Activated T-cell treated with anti-CD3 and anti-CD28 coated beads for 1 hour (primary cell): ENCODE measurements around the gene FLVCR2.
A peak's percentile ranks its signal among the peaks of the same experiment; 100 is the strongest.

Experiments used
- DNase-seq: peaks from one replicate; pipeline ENCODE4 v3.0.0-alpha.2; 2020; ENCODE audit warnings: low read depth

Gene FLVCR2

GRCh38 chr14:75558440-75558839 lies 20.0 kb upstream of the FLVCR2 start:
- no peak for DNase-seq

GRCh38 chr14:75559045-75559444 lies 19.4 kb upstream of the FLVCR2 start:
- DNase-seq: no peak

GRCh38 chr14:75559451-75560222 lies 18.8 kb upstream of the FLVCR2 start:
- no peak for DNase-seq

- peak; percentile 30 for DNase-seq
These were observed 17.4 kb upstream of the FLVCR2 start for GRCh38 chr14:75561013-75561432.

- no peak for DNase-seq
These were observed 16.3 kb upstream of the FLVCR2 start for GRCh38 chr14:75562089-75562488.

GRCh38 chr14:75562489-75562888 lies 15.9 kb upstream of the FLVCR2 start:
- no peak for DNase-seq

- no peak for DNase-seq
These were observed 14.5 kb upstream of the FLVCR2 start for GRCh38 chr14:75563931-75564330.

GRCh38 chr14:75565056-75565455 lies 13.4 kb upstream of the FLVCR2 start:
- DNase-seq: no peak

- peak; percentile 45 for DNase-seq
These were observed 12.1 kb upstream of the FLVCR2 start for GRCh38 chr14:75566321-75566720.

- DNase-seq: no peak
These were observed 11.7 kb upstream of the FLVCR2 start for GRCh38 chr14:75566752-75567151.

- DNase-seq: no peak
These were observed 10.3 kb upstream of the FLVCR2 start for GRCh38 chr14:75568140-75568539.

- DNase-seq: no peak
These were observed 9.6 kb upstream of the FLVCR2 start for GRCh38 chr14:75568791-75569190.

GRCh38 chr14:75570797-75571196 lies 7.6 kb upstream of the FLVCR2 start:
- DNase-seq: no peak

- no peak for DNase-seq
These were observed 6.3 kb upstream of the FLVCR2 start for GRCh38 chr14:75572104-75572503.

GRCh38 chr14:75577090-75577489 lies 1.3 kb upstream of the FLVCR2 start:
- no peak for DNase-seq

GRCh38 chr14:75577729-75578101 lies 705 bp upstream of the FLVCR2 start:
- peak; percentile 61 for DNase-seq

- no peak for DNase-seq
These were observed 442 bp downstream of the FLVCR2 start for GRCh38 chr14:75578786-75579337.

- DNase-seq: no peak
These were observed 981 bp downstream of the FLVCR2 start for GRCh38 chr14:75579338-75579864.

GRCh38 chr14:75579882-75580281 lies 1.5 kb downstream of the FLVCR2 start:
- no peak for DNase-seq

GRCh38 chr14:75587388-75587787 lies 9.0 kb downstream of the FLVCR2 start:
- DNase-seq: no peak

- no peak for DNase-seq
These were observed 11.5 kb downstream of the FLVCR2 start for GRCh38 chr14:75589931-75590330.

GRCh38 chr14:75591331-75591946 lies 13.0 kb downstream of the FLVCR2 start:
- no peak for DNase-seq

- DNase-seq: no peak
These were observed 13.7 kb downstream of the FLVCR2 start for GRCh38 chr14:75591987-75592575.
